HG03103 (cell line): ENCODE data around the gene MKI67.
"Not testable (repeated sequence)": the region's sequence is repeated elsewhere in the genome, so short reads cannot be mapped to it uniquely, and the experiment has no call there.

Experiments
- ATAC-seq: cut with Tn5 transposase; IDR thresholded peaks from one replicate; pipeline ENCODE4 v1.9.1; 2021; ENCODE audit warnings: low read depth; ENCODE audit not compliant: unreplicated experiment

Gene MKI67

GRCh38 chr10:128125944-128126764 lies at the start of gene MKI67:
TSS of gene MKI67 (minus strand) at chr10:128126423. CDS start at chr10:128125667, 756 bp downstream.
- peak; percentile 70 for ATAC-seq

- no peak for ATAC-seq
These were observed 48.6 kb upstream of the MKI67 start for GRCh38 chr10:128174581-128175559.

GRCh38 chr10:128173386-128173785 lies 47.2 kb upstream of the MKI67 start:
- ATAC-seq, result no peak

GRCh38 chr10:128172756-128173155 lies 46.5 kb upstream of the MKI67 start:
- no peak for ATAC-seq

- ATAC-seq, result no peak
These were observed 43.7 kb upstream of the MKI67 start for GRCh38 chr10:128169811-128170379.

- ATAC-seq, result no peak
These were observed 41.8 kb upstream of the MKI67 start for GRCh38 chr10:128167926-128168520.

- ATAC-seq, result not testable (repeated sequence)
These were observed 40.9 kb upstream of the MKI67 start for GRCh38 chr10:128167123-128167522.

- no peak for ATAC-seq
These were observed 39.9 kb upstream of the MKI67 start for GRCh38 chr10:128166151-128166550.

- no peak for ATAC-seq
These were observed 39.3 kb upstream of the MKI67 start for GRCh38 chr10:128165536-128165935.

- ATAC-seq, result no peak
These were observed 37.5 kb upstream of the MKI67 start for GRCh38 chr10:128163701-128164100.

GRCh38 chr10:128161031-128161430 lies 34.8 kb upstream of the MKI67 start:
- no peak for ATAC-seq

- ATAC-seq, result no peak
These were observed 34.1 kb upstream of the MKI67 start for GRCh38 chr10:128160297-128160711.

GRCh38 chr10:128158021-128158795 lies 32.0 kb upstream of the MKI67 start:
- ATAC-seq, result no peak

- ATAC-seq, result no peak
These were observed 31.0 kb upstream of the MKI67 start for GRCh38 chr10:128156999-128157755.

- no peak for ATAC-seq
These were observed 26.7 kb upstream of the MKI67 start for GRCh38 chr10:128152741-128153580.

GRCh38 chr10:128151031-128151430 lies 24.8 kb upstream of the MKI67 start:
- ATAC-seq, result no peak

GRCh38 chr10:128150561-128150960 lies 24.3 kb upstream of the MKI67 start:
- ATAC-seq, result no peak

- ATAC-seq, result peak; percentile 88
These were observed 23.8 kb upstream of the MKI67 start for GRCh38 chr10:128150045-128150493.
